ENCODE measurements around the gene CELF4. TPM values are rescaled to one million over a fixed set of nuclear protein-coding genes. Genes with fewer than 3 reads are reported as not detected.
A peak's percentile ranks its signal among the peaks of the same experiment; 100 is the strongest.

The CELF4 gene
- total and polyA plus RNA-seq, 12 donors, result 0.42 to 16.9 (median 3.9) TPM; not detected in 1

DNA sequence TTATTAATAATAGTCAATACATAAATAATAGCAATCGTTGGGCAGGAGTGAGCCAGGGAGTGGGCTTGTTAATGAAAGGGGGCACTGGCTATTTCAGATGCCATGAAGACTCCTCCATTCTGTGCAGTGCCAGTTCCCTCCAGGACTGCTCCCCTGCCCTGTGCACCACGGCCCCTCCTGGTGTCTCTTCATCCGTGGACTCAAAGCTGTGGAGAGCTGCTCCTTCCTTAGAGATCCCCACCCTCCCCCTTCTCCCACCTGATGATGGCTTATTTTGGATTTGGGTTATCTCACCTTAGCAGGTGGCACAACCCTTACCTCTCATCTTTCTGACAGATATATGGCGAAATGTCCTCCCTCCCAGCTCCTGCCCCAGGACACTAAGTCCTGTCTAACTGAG lies 3.1 kb upstream of the CELF4 start:
- WGBS, 4 donors, result 43 to 53% (median 48%) methylated on average over 4 of the region's 4 CpGs
- Histone ChIP-seq H3K27ac (peak overlapping the region in 1 of 5 donors; percentile 58), H3K27me3 (peaks cover 16% of the 10 kb centered on the region), H3K4me3 (no peak overlapping the region), H3K36me3 (replicated peaks in 1 of 2) (no peaks in the 10 kb centered on the region), H3K9me3 (replicated peaks in 1 of 3) (no peaks in the 10 kb centered on the region), H3K4me1 (replicated peaks in 1 of 2) (peaks cover 16 to 24% of the 10 kb centered on the region in 2 donors)
- TF ChIP-seq, protein P1, sequence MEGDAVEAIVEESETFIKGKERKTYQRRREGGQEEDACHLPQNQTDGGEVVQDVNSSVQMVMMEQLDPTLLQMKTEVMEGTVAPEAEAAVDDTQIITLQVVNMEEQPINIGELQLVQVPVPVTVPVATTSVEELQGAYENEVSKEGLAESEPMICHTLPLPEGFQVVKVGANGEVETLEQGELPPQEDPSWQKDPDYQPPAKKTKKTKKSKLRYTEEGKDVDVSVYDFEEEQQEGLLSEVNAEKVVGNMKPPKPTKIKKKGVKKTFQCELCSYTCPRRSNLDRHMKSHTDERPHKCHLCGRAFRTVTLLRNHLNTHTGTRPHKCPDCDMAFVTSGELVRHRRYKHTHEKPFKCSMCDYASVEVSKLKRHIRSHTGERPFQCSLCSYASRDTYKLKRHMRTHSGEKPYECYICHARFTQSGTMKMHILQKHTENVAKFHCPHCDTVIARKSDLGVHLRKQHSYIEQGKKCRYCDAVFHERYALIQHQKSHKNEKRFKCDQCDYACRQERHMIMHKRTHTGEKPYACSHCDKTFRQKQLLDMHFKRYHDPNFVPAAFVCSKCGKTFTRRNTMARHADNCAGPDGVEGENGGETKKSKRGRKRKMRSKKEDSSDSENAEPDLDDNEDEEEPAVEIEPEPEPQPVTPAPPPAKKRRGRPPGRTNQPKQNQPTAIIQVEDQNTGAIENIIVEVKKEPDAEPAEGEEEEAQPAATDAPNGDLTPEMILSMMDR (IDR thresholded peaks at IDR 0.05), result no peak
- no peak for TF ChIP-seq POLR2A (IDR thresholded peaks at IDR 0.05)
- intact Hi-C loops (cut with DNase I), result no loop called here
- DNase-seq, result peak in 1 of 7 donors; percentile 52

DNA sequence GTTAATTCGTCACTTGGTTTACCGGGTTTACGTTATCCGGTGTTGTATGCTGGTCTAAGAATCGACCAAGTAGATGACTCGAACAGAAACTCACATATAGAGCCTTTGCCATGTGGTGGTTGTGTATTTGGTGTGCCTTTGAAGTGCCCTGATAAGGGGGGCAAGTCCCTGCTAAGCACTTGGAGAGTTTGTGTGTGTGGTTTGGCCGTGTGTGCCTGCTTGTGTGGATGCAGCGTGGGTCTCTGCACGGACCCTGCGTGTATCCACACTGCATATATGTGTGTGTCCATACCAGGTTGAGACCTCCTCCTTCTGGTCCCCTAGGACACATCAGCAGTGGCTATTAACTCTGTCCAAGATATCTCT lies 2.4 kb upstream of the CELF4 start:
- intact Hi-C loops (cut with DNase I), result no loop called here
- no peaks in the 10 kb centered on the region for H3K36me3 ChIP-seq (replicated peaks in 1 of 2)
- peaks cover 16 to 24% of the 10 kb centered on the region in 2 donors for H3K4me1 ChIP-seq (replicated peaks in 1 of 2)
- peaks cover 16% of the 10 kb centered on the region for H3K27me3 ChIP-seq
- WGBS, 4 donors, result 29 to 46% (median 33%) methylated on average over 6 to 10 of the region's 10 CpGs
- H3K27ac ChIP-seq, result peak overlapping the region in 1 of 5 donors; percentile 58
- no peaks in the 10 kb centered on the region for H3K9me3 ChIP-seq (replicated peaks in 1 of 3)
- peak overlapping the region in 1 of 4 donors; percentile 60 for H3K4me3 ChIP-seq
- peak in 1 of 7 donors; percentile 51 for DNase-seq
- no peak for TF ChIP-seq POLR2A (IDR thresholded peaks at IDR 0.05)
- TF ChIP-seq, protein P1 (IDR thresholded peaks at IDR 0.05), result no peak

DNA sequence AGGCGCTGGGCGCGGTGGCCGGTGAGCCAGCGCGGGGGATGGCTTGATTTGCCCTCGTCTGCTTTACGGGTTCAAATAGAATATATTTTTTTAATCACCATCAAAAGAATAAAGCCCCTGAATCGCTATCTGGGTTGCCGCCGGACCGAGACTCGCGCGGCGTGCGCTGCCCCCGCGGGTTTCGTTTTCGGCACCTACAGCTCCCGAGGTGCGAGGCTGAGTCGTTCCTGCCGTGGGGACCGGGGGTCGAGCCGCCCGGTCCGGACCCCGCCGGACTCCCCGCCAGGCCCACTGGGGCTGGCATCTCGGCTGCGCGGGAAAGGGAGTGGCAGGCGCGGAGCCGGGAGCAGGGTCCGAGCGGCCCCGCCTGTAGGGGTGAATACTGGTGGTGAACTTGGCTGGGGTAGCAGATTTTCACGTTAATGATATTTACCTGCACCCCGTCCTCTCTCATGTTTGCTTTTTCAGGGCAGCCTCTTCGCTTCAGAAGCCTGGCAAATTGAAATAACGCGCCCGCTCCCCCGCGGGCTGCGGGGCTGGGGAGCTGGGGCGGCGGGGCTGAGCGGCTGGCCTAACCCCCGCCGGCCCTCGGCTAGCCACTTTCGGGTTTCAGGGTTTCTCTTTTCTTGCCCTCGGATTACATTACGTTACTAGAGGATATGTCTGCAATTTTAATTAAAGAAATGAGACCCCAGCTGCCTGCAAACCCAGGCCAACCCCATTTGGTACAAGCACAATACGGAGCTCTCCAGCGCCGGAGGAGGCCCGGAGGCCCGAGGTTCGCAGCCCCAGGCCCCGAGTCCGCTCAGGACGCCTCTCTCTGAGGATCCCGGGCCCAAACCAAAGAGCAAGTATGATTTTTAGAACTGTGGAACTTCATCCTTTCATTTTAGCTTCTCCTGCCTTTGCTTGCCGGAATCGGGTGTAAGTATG lies 1.7 kb upstream of the CELF4 start:
- H3K27me3 ChIP-seq, result peaks cover 16% of the 10 kb centered on the region
- no peaks in the 10 kb centered on the region for H3K36me3 ChIP-seq (replicated peaks in 1 of 2)
- H3K27ac ChIP-seq, result peak overlapping the region in 1 of 5 donors; percentile 58
- WGBS, 4 donors, result 5 to 8% (median 6%) methylated on average over 30 to 72 of the region's 72 CpGs
- peaks cover 16 to 24% of the 10 kb centered on the region in 2 donors for H3K4me1 ChIP-seq (replicated peaks in 1 of 2)
- TF ChIP-seq, protein P1 (IDR thresholded peaks at IDR 0.05), result no peak
- TF ChIP-seq POLR2A (IDR thresholded peaks at IDR 0.05), result no peak
- no peaks in the 10 kb centered on the region for H3K9me3 ChIP-seq (replicated peaks in 1 of 3)
- intact Hi-C loops (cut with DNase I), result no loop called here
- H3K4me3 ChIP-seq, result peak overlapping the region in 2 of 4 donors; percentile 40 to 60
- peak in 1 of 7 donors; percentile 49 for DNase-seq

DNA sequence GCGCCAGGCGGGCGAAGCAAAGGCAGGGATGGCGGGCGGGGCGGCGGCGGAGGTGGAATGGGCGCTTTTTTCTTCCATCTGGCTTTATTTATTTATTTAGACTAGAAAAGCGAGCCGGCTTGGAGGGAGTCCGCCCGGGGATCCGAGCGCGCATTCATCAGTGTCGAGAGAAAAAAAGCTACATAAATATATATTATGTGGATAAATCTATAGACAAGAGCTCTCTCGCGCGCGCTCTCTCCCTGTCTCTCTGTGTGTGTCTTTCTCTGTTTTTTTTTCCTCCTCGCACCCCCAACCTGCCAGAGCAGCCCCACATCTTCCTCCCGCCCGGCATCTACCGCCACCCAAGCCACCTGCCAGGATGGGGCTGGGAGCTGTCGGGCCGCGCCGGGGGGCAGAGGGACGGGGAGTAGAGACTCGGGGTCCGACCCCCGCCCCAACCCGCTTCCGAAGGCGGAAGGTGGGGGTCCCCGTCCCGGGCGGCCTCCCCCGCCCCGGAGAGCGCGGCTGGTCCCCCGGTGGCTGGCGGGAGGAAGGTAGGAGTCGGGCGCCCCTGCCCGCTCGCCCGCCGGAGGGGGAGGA lies 972 bp upstream of the CELF4 start:
- Histone ChIP-seq H3K27ac (peak overlapping the region in 1 of 5 donors; percentile 58), H3K36me3 (replicated peaks in 1 of 2) (no peaks in the 10 kb centered on the region), H3K27me3 (peaks cover 16% of the 10 kb centered on the region), H3K9me3 (replicated peaks in 1 of 3) (no peaks in the 10 kb centered on the region), H3K4me1 (replicated peaks in 1 of 2) (peaks cover 16 to 24% of the 10 kb centered on the region in 2 donors), H3K4me3 (peak overlapping the region in 2 of 4 donors; percentile 40 to 60)
- WGBS, 4 donors, result 1 to 2% (median 1%) methylated on average over 36 to 51 of the region's 51 CpGs
- no peak for TF ChIP-seq POLR2A (IDR thresholded peaks at IDR 0.05)
- TF ChIP-seq, protein P1 (IDR thresholded peaks at IDR 0.05), result no peak
- DNase-seq, result peak in 1 of 7 donors; percentile 61
- intact Hi-C loops (cut with DNase I), result no loop called here
